Hepatocyte (in vitro differentiated cells): ENCODE data around the gene UGT2B17.

Experiments used
- EZH2 ChIP-seq: fragments of 200-600 bp; sonication (generic); IDR thresholded peaks from 2 replicates; pipeline ENCODE4 v1.6.1; 2016; ENCODE audit warnings: antibody characterized with exemption, mild to moderate bottlenecking, borderline replicate concordance
- EZH2phosphoT487 ChIP-seq: fragments of 200-600 bp; sonication (generic); IDR thresholded peaks from one replicate; pipeline ENCODE4 v1.6.1; 2018; ENCODE audit warnings: antibody characterized with exemption, mild to moderate bottlenecking, low read depth, moderate library complexity; ENCODE audit not compliant: unreplicated experiment, severe bottlenecking
- TF ChIP-seq, protein P1 (sequence below): fragments of 200-600 bp; sonication (generic); IDR thresholded peaks from 2 replicates; pipeline ENCODE4 v1.5.1; 2016; ENCODE audit warnings: antibody characterized with exemption, mild to moderate bottlenecking; ENCODE audit not compliant: poor library complexity

DNA sequence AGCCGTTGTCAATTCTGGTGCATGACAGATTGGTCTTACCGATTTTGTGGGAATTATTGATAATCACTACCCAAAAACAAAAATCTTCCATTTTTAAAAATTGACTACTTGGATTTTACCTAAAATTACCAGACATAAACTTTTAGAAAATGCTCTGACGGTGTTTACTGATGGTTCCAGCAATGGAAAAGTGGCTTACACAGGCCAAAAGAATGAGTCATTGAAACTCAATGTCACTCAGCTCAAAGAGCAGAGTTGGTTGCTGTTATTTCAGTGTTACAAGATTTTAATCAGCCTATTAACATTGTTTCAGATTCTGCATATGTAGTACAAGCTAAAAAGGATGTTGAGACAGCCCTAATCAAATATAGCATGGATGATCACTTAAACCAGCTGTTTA lies 23.0 kb upstream of the UGT2B17 start:
- TF ChIP-seq, protein P1, sequence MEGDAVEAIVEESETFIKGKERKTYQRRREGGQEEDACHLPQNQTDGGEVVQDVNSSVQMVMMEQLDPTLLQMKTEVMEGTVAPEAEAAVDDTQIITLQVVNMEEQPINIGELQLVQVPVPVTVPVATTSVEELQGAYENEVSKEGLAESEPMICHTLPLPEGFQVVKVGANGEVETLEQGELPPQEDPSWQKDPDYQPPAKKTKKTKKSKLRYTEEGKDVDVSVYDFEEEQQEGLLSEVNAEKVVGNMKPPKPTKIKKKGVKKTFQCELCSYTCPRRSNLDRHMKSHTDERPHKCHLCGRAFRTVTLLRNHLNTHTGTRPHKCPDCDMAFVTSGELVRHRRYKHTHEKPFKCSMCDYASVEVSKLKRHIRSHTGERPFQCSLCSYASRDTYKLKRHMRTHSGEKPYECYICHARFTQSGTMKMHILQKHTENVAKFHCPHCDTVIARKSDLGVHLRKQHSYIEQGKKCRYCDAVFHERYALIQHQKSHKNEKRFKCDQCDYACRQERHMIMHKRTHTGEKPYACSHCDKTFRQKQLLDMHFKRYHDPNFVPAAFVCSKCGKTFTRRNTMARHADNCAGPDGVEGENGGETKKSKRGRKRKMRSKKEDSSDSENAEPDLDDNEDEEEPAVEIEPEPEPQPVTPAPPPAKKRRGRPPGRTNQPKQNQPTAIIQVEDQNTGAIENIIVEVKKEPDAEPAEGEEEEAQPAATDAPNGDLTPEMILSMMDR: no peak
- TF ChIP-seq EZH2 (no peak), EZH2phosphoT487 (no peak)
